Measurements from ENCODE around the gene NAALADL1. TPM values are rescaled to one million over a fixed set of nuclear protein-coding genes. Genes with fewer than 3 reads are reported as not detected.

The NAALADL1 gene
- total RNA-seq, 1 donor from 2014 or later, result 16.6 TPM

GRCh38 chr11:65036931-65037330, 21.4 kb downstream of the NAALADL1 start:
- H3K4me3 ChIP-seq (ENCODE audit: low read depth, low read length), result no peak overlapping the region
- peaks cover 20% of the 10 kb centered on the region for H3K36me3 ChIP-seq (ENCODE audit: control insufficient read depth, insufficient read depth, low read length)
- FAIRE-seq, result no peak
- no peaks in the 10 kb centered on the region for H3K27me3 ChIP-seq (ENCODE audit: control insufficient read depth, insufficient read depth, low read length)
- TF ChIP-seq CTCF (IDR thresholded peaks at IDR 0.05; ENCODE audit: insufficient read depth, low read length, severe bottlenecking), result no peak
- DNase-seq (ENCODE audit: low read depth), result no peak

- DNase-seq (ENCODE audit: low read depth) (no peak), FAIRE-seq (no peak)
- Histone ChIP-seq H3K27me3 (ENCODE audit: control insufficient read depth, insufficient read depth, low read length) (no peaks in the 10 kb centered on the region), H3K36me3 (ENCODE audit: control insufficient read depth, insufficient read depth, low read length) (peaks cover 20% of the 10 kb centered on the region), H3K4me3 (ENCODE audit: low read depth, low read length) (no peak overlapping the region)
- no peak for TF ChIP-seq CTCF (IDR thresholded peaks at IDR 0.05; ENCODE audit: insufficient read depth, low read length, severe bottlenecking)
Measured at GRCh38 chr11:65035579-65035978, 22.8 kb downstream of the NAALADL1 start.

DNA sequence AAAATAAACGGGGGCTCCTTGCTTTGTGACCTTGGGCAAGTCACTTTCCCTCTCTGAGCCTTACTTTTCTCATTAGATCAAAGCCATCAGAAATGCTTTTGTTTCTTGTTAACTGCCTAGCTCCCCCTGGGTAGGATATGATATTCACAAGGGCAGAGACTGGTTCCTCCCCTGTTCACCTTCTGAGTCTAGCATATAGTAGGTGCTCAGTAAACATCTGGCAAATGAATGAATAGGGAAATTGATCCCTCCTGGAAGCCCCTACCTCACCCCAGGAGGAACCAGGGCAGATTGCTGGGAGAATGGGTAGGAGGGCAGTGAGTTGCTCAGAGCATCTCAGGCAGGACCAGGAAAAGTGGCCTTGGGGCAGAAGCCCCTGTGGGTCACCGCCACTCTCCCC, 23.9 kb downstream of the NAALADL1 start:
- peaks cover 18% of the 10 kb centered on the region for H3K36me3 ChIP-seq (ENCODE audit: control insufficient read depth, insufficient read depth, low read length)
- FAIRE-seq (no peak), DNase-seq (ENCODE audit: low read depth) (no peak)
- TF ChIP-seq CTCF (IDR thresholded peaks at IDR 0.05; ENCODE audit: insufficient read depth, low read length, severe bottlenecking), result no peak
- H3K4me3 ChIP-seq (ENCODE audit: low read depth, low read length), result no peak overlapping the region
- H3K27me3 ChIP-seq (ENCODE audit: control insufficient read depth, insufficient read depth, low read length), result no peaks in the 10 kb centered on the region

DNA sequence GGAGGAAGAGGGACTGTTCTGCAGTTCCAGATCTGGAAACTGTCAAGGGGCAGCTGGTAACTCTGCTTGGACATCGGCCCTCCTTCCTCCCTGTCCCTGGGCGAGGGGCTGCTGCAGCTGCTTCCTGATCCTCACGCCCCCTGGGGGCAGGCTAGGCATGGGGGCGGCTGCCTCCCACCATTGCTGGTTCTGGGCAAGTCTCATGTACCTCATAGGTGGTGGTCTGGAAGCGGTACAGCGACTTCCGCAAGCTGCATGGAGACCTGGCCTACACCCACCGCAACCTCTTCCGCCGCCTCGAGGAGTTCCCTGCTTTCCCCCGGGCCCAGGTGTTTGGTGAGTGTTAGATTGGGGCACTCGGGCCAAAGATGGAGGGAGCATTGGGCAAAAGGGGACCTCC, 26.1 kb downstream of the NAALADL1 start:
- FAIRE-seq (no peak), DNase-seq (ENCODE audit: low read depth) (no peak)
- peaks cover 12% of the 10 kb centered on the region for H3K36me3 ChIP-seq (ENCODE audit: control insufficient read depth, insufficient read depth, low read length)
- no peaks in the 10 kb centered on the region for H3K27me3 ChIP-seq (ENCODE audit: control insufficient read depth, insufficient read depth, low read length)
- H3K4me3 ChIP-seq (ENCODE audit: low read depth, low read length), result no peak overlapping the region
- no peak for TF ChIP-seq CTCF (IDR thresholded peaks at IDR 0.05; ENCODE audit: insufficient read depth, low read length, severe bottlenecking)

DNA sequence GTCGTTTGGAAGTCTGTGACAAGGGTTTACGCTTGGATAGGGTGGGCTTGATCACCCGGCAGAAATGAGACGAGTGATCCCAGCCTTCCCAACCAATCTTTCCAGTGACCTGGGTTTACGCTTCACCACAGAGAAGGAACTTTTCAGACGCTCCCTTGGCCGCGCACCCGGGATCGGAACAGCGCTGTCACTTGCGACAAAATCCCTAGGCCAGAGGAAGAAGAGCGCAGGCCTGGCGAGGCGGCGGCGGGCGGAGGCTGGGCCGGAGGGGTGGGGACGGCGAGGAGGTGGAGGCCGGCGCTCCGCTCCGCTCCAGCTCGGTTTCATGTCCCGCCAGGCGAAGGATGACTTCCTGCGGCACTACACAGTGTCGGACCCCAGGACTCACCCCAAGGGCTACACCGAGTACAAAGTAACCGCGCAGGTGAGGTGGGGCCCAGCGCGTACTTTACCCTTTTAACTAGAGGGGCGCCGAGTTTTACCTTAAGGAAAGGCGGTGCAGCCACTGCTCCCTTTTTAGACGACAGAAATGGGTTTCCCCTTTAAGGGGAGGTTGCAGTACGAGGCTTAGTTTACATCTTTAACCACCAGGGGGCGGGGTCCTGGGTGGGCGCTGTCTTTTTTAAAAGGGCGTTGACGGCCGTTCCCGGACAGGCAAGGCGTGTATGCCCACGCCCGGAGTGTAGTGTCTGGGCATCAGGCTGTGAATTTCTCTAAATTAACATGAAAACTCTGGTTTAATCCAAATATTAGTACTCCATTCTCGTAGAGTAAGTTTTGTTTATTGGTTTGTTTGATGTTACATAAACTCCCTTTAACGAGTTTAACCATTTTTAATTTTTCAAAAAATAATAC, 30.9 kb downstream of the NAALADL1 start, which contains the start of gene SNX15:
Gene SNX15 (plus strand): TSS at position 227 of the 855 bp plus-strand sequence. CDS start 99 bp downstream, at position 326.
- Histone ChIP-seq H3K4me3 (ENCODE audit: low read depth, low read length) (peak within 1 kb of the TSS; percentile 68), H3K36me3 (ENCODE audit: control insufficient read depth, insufficient read depth, low read length) (peaks cover 4% of the 10 kb centered on the region), H3K27me3 (ENCODE audit: control insufficient read depth, insufficient read depth, low read length) (no peaks in the 10 kb centered on the region)
- FAIRE-seq (no peak), DNase-seq (ENCODE audit: low read depth) (peak; percentile 89)
- peak; percentile 71 for TF ChIP-seq CTCF (IDR thresholded peaks at IDR 0.05; ENCODE audit: insufficient read depth, low read length, severe bottlenecking)

Data from bronchial epithelial cell (primary cell).